ENCODE results near the gene CCDC127. TPM values are rescaled to one million over a fixed set of nuclear protein-coding genes. Genes with fewer than 3 reads are reported as not detected.
A peak's percentile ranks its signal among the peaks of the same experiment; 100 is the strongest.
"Not testable (repeated sequence)": the region's sequence is repeated elsewhere in the genome, so short reads cannot be mapped to it uniquely, and the experiment has no call there.

CCDC127 gene
- total RNA-seq (1 to 10 TPM; 4.6 to 9.7 (median 6.8) TPM), polyA plus RNA-seq (1 to 10 TPM; 3.0 to 6.1 (median 3.1) TPM)
- long read RNA-seq, donor 1, full-length matches to known transcripts: 15 of 15 reads
- long read RNA-seq, donor 1, partial matches to known transcripts: 0 of 15 reads
- long read RNA-seq, donor 1, other reads (novel, unspliced or antisense): 0 of 15 reads
- long read RNA-seq, donor 2, full-length matches to known transcripts: 11 of 11 reads
- long read RNA-seq, donor 2, partial matches to known transcripts: 0 of 11 reads
- long read RNA-seq, donor 2, other reads (novel, unspliced or antisense): 0 of 11 reads
- long read RNA-seq, donor 3, full-length matches to known transcripts: 8 of 8 reads
- long read RNA-seq, donor 3, partial matches to known transcripts: 0 of 8 reads
- long read RNA-seq, donor 3, other reads (novel, unspliced or antisense): 0 of 8 reads
- long read RNA-seq, donor 4, full-length matches to known transcripts: 23 of 23 reads
- long read RNA-seq, donor 4, partial matches to known transcripts: 0 of 23 reads
- long read RNA-seq, donor 4, other reads (novel, unspliced or antisense): 0 of 23 reads
- long read RNA-seq, donor 5, full-length matches to known transcripts: 51 of 56 reads
- long read RNA-seq, donor 5, partial matches to known transcripts: 0 of 56 reads
- long read RNA-seq, donor 5, other reads (novel, unspliced or antisense): 5 of 56 reads
- long read RNA-seq, donor 6, full-length matches to known transcripts: 6 of 10 reads
- long read RNA-seq, donor 6, partial matches to known transcripts: 1 of 10 reads
- long read RNA-seq, donor 6, other reads (novel, unspliced or antisense): 3 of 10 reads
- long read RNA-seq, donor 7, full-length matches to known transcripts: 8 of 8 reads
- long read RNA-seq, donor 7, partial matches to known transcripts: 0 of 8 reads
- long read RNA-seq, donor 7, other reads (novel, unspliced or antisense): 0 of 8 reads
- long read RNA-seq, donor 8, full-length matches to known transcripts: 12 of 390 reads
- long read RNA-seq, donor 8, partial matches to known transcripts: 314 of 390 reads
- long read RNA-seq, donor 8, other reads (novel, unspliced or antisense): 64 of 390 reads
- long read RNA-seq, donor 9, full-length matches to known transcripts: 13 of 13 reads
- long read RNA-seq, donor 9, partial matches to known transcripts: 0 of 13 reads
- long read RNA-seq, donor 9, other reads (novel, unspliced or antisense): 0 of 13 reads
- long read RNA-seq, donor 10, full-length matches to known transcripts: 8 of 165 reads
- long read RNA-seq, donor 10, partial matches to known transcripts: 157 of 165 reads
- long read RNA-seq, donor 10, other reads (novel, unspliced or antisense): 0 of 165 reads

GRCh38 chr5:217494-218456 lies at the start of gene CCDC127, which contains the start of gene SDHA:
Gene CCDC127 (minus strand): TSS chr5:218153. CDS start chr5:216849, 1,304 bp downstream.
Gene SDHA (plus strand): TSS chr5:218320. CDS start chr5:218356, 36 bp downstream.
- peak within 1 kb of the TSS; percentile 25 to 92 (median 82) for H3K4me3 ChIP-seq
- peak; percentile 96 to 98 (median 98) for DNase-seq
- H3K27me3 ChIP-seq; H3K9me3 ChIP-seq (replicated peaks in 1 of 3); H3K36me3 ChIP-seq (replicated peaks in 1 of 2); intact Hi-C loops (cut with DNase I): not testable (repeated sequence)
- WGBS, 4 donors: 1 to 4% (median 2%) methylated on average over 15 to 75 of the region's 75 CpGs
- TF ChIP-seq POLR2A (IDR thresholded peaks at IDR 0.05): peak; percentile 70 to 92
- peak within 1 kb of the TSS; percentile 62 to 94 (median 91) for H3K27ac ChIP-seq
- peaks cover 11 to 33% of the 10 kb centered on the region in 2 donors for H3K4me1 ChIP-seq (replicated peaks in 1 of 2)

GRCh38 chr5:267716-268115 lies 49.8 kb upstream of the CCDC127 start:
- Histone ChIP-seq H3K9me3 (replicated peaks in 1 of 3) (no peaks in the 10 kb centered on the region), H3K36me3 (replicated peaks in 1 of 2) (peaks cover 0 to 19% of the 10 kb centered on the region in 2 donors), H3K4me3 (no peak overlapping the region), H3K27me3 (no peaks in the 10 kb centered on the region), H3K4me1 (replicated peaks in 1 of 2) (peaks cover 5 to 14% of the 10 kb centered on the region in 2 donors), H3K27ac (no peak overlapping the region)
- peak in 1 of 7 donors; percentile 36 for DNase-seq
- 80 to 92% (median 89%) methylated on average over 1 of the region's 1 CpG for WGBS, 4 donors
- TF ChIP-seq CTCF (IDR thresholded peaks at IDR 0.05): no peak
- no peak for TF ChIP-seq POLR2A (IDR thresholded peaks at IDR 0.05)
- intact Hi-C loops (cut with DNase I): no loop called here

- Histone ChIP-seq H3K36me3 (replicated peaks in 1 of 2) (peaks cover 0 to 19% of the 10 kb centered on the region in 2 donors), H3K4me1 (replicated peaks in 1 of 2) (peaks cover 5 to 13% of the 10 kb centered on the region in 2 donors)
- DNase-seq: peak in 1 of 7 donors; percentile 44
- H3K9me3 ChIP-seq (replicated peaks in 1 of 3); H3K27me3 ChIP-seq; intact Hi-C loops (cut with DNase I); H3K27ac ChIP-seq; H3K4me3 ChIP-seq: not testable (repeated sequence)
- 83 to 97% (median 91%) methylated on average over 13 to 19 of the region's 19 CpGs for whole genome bisulfite sequencing, 4 donors
Measured at GRCh38 chr5:266311-267026, 48.5 kb upstream of the CCDC127 start.

- peaks cover 5 to 13% of the 10 kb centered on the region in 2 donors for H3K4me1 ChIP-seq (replicated peaks in 1 of 2)
- H3K9me3 ChIP-seq (replicated peaks in 1 of 3): no peaks in the 10 kb centered on the region
- peak overlapping the region in 4 of 5 donors; percentile 31 to 86 (median 69) for H3K27ac ChIP-seq
- TF ChIP-seq CTCF (IDR thresholded peaks at IDR 0.05) (no peak), POLR2A (IDR thresholded peaks at IDR 0.05) (no peak)
- H3K36me3 ChIP-seq (replicated peaks in 1 of 2): peaks cover 0 to 19% of the 10 kb centered on the region in 2 donors
- WGBS, 4 donors: 69 to 92% (median 89%) methylated on average over 7 to 10 of the region's 10 CpGs
- no peaks in the 10 kb centered on the region for H3K27me3 ChIP-seq
- DNase-seq: peak in 1 of 7 donors; percentile 51
- intact Hi-C loops (cut with DNase I): no loop called here
- no peak overlapping the region for H3K4me3 ChIP-seq
Measured at GRCh38 chr5:264338-264737, 46.4 kb upstream of the CCDC127 start.

- peak; percentile 26 to 75 (median 57) for DNase-seq
- H3K36me3 ChIP-seq (replicated peaks in 1 of 2): peaks cover 0 to 19% of the 10 kb centered on the region in 2 donors
- H3K27me3 ChIP-seq; H3K4me3 ChIP-seq; H3K9me3 ChIP-seq (replicated peaks in 1 of 3); intact Hi-C loops (cut with DNase I): not testable (repeated sequence)
- WGBS, 4 donors: 57 to 60% (median 59%) methylated on average over 9 of the region's 9 CpGs
- H3K4me1 ChIP-seq (replicated peaks in 1 of 2): peaks cover 5 to 13% of the 10 kb centered on the region in 2 donors
- H3K27ac ChIP-seq: peak overlapping the region; percentile 54 to 86 (median 72)
Measured at GRCh38 chr5:263275-263974, 45.5 kb upstream of the CCDC127 start.
